ENCODE data around the gene IPO4.
"Not testable (repeated sequence)": the region's sequence is repeated elsewhere in the genome, so short reads cannot be mapped to it uniquely, and the experiment has no call there.

Gene IPO4

DNA sequence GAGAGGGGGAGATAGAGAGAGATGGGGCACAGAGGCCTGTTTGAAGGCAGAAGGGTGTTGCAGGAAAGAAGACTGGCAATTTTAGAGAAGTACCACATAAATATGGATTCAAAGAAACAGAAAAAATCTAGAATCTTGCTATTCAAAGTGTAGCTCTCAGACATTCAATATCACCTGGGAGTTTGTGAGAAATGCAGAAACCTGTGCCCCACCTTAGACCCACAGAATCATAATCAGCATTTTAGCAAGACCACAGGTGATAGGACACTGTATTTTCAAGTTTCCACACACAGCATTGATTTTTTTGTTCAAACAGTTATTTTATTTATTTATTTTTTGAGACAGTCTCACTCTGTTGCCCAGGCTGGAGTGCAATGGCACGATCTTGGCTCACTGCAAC lies 40.3 kb upstream of the IPO4 start:
- CTCF ChIA-PET = interaction anchor here (1.2 to 2.7 kb wide), 8 partner anchors 9 to 72 kb away, joined by 3 to 22 read pairs (median 5); partner anchors contain the start of genes IRF9, MDP1 and TINF2
- POLR2A ChIA-PET = interaction anchor here (0.6 kb wide), 2 partner anchors 14 to 64 kb away, joined by 4 read pairs; no protein-coding TSS in a partner anchor
- no peak for DNase-seq (ENCODE audit: extremely low spot score)
- TF ChIP-seq, protein P1, sequence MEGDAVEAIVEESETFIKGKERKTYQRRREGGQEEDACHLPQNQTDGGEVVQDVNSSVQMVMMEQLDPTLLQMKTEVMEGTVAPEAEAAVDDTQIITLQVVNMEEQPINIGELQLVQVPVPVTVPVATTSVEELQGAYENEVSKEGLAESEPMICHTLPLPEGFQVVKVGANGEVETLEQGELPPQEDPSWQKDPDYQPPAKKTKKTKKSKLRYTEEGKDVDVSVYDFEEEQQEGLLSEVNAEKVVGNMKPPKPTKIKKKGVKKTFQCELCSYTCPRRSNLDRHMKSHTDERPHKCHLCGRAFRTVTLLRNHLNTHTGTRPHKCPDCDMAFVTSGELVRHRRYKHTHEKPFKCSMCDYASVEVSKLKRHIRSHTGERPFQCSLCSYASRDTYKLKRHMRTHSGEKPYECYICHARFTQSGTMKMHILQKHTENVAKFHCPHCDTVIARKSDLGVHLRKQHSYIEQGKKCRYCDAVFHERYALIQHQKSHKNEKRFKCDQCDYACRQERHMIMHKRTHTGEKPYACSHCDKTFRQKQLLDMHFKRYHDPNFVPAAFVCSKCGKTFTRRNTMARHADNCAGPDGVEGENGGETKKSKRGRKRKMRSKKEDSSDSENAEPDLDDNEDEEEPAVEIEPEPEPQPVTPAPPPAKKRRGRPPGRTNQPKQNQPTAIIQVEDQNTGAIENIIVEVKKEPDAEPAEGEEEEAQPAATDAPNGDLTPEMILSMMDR (IDR thresholded peaks at IDR 0.05; ENCODE audit: control extremely low read depth, extremely low read depth, low read depth, missing control alignments) = no peak

DNA sequence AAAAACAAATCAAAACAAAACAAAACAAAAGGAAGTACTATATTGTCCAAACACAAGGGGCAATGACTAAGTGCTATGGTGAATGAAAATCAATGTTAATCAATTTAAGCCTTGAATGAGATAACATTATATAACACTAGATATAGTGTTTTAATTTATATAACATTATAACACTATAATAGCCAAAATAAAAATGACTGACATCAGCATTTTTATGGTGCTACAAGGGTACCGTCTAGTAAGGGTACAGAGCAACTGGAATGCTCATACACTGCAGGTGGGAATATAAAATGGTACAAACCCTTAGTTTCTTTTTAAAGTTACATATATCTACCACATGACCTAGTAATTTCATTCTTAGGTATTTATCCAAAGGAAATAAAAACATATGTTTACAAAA lies 37.9 kb upstream of the IPO4 start:
- DNase-seq (ENCODE audit: extremely low spot score) = no peak
- ChIA-PET CTCF (interaction anchor here (1.1 to 2.7 kb wide), 4 partner anchors 11 to 70 kb away, joined by 4 to 22 read pairs (median 14); partner anchors contain the start of genes MDP1 and TINF2), POLR2A (no interaction called here)
- TF ChIP-seq, protein P1 (IDR thresholded peaks at IDR 0.05; ENCODE audit: control extremely low read depth, extremely low read depth, low read depth, missing control alignments) = no peak

DNA sequence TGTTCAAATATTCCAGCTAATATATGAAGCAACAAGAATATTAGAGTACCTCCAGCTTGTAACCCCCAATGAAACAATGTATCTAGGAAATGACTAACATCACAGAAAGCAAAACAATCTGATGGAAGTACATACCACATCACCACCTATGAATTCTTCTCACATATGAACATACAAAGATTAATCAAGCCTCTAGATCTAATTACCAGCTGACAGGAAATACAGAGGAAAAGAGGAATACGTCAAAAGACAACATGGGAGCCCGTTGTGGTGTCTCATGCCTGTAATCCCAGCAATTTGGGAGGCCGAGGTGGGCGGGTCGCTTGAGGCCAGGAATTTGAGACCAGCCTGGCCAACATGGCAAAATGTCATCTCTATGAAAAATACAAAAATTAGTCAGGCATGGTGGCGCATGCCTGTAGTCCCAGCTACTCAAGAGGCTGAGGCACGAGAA lies 36.0 kb upstream of the IPO4 start:
- POLR2A ChIA-PET = no interaction called here
- TF ChIP-seq, protein P1 (IDR thresholded peaks at IDR 0.05; ENCODE audit: control extremely low read depth, extremely low read depth, low read depth, missing control alignments) = no peak
- CTCF ChIA-PET = interaction anchor here (0.9 to 2.1 kb wide), 3 partner anchors 9 to 68 kb away, joined by 3 to 9 read pairs (median 7); partner anchors contain the start of genes MDP1 and TINF2
- no peak for DNase-seq (ENCODE audit: extremely low spot score)

DNA sequence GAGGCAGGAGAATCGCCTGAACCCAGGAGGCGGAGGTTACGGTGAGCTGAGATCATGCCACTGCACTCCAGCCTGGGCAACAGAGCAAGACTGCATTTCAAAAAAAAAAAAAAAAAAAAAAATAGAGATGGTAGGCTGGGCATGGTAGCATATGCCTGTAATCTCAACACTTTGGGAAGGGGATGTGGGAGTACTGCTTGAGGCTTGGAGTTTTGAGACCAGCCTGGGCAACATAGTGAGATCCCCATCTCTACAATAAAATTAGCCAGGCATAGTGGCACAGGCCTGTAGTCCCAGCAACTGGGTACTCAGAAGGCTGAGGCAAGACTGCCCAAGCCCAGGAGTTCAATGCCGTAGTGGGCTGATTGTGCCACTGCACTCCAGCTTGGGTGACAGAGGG lies 34.4 kb upstream of the IPO4 start:
- POLR2A ChIA-PET = interaction anchor here (0.6 to 1.1 kb wide), 4 partner anchors 20 to 1228 kb away, joined by 3 to 6 read pairs (median 5); partner anchors contain the start of gene TINF2
- DNase-seq (ENCODE audit: extremely low spot score); CTCF ChIA-PET: not testable (repeated sequence)

DNA sequence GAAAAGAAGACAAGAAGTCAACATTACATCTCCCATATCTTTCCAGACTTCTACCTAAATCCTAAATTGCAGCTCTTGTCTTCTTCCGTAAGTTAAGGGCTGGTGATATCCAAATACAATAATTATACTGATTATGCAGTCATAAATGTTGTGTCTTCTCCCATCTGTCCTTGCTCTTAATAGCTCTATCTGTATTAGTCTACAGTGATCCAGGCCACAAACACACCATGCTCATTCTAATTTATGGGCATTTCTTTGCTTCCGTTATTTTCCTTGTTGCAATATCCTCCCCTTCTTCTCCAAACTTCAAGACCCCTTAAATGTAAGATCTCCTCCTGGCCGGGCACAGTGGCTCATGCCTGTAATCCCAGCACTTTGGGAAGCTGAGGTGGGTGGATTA lies 30.9 kb upstream of the IPO4 start:
- no peak for DNase-seq (ENCODE audit: extremely low spot score)
- ChIA-PET CTCF (interaction anchor here (0.8 to 3.0 kb wide), 10 partner anchors 9 to 89 kb away, joined by 3 to 16 read pairs (median 5); partner anchors contain the start of genes CIDEB, RABGGTA and TINF2), POLR2A (no interaction called here)
- TF ChIP-seq, protein P1 (IDR thresholded peaks at IDR 0.05; ENCODE audit: control extremely low read depth, extremely low read depth, low read depth, missing control alignments) = no peak

DNA sequence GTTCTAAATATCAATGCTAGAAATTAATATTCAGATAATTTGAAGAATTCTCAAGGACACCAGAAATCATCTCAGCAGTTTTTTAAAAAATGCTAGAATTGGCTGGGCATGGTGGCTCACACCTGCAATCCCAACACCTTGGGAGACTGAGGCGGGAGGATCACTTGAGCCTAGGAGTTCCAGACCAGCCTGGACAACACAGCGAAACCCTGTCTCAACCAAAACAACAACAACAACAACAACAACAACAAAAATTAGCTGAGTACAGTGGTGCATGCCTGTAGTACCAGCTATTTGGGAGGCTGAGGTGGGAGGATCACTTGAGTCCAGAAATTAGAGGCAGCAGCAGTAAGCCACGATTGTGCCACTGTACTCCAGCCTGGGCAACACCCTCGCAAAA lies 30.5 kb upstream of the IPO4 start:
- ChIA-PET CTCF (interaction anchor here (1.2 to 3.0 kb wide), 4 partner anchors 12 to 79 kb away, joined by 4 to 16 read pairs (median 7); no protein-coding TSS in a partner anchor), POLR2A (no interaction called here)
- no peak for DNase-seq (ENCODE audit: extremely low spot score)
- TF ChIP-seq, protein P1 (IDR thresholded peaks at IDR 0.05; ENCODE audit: control extremely low read depth, extremely low read depth, low read depth, missing control alignments) = no peak

DNA sequence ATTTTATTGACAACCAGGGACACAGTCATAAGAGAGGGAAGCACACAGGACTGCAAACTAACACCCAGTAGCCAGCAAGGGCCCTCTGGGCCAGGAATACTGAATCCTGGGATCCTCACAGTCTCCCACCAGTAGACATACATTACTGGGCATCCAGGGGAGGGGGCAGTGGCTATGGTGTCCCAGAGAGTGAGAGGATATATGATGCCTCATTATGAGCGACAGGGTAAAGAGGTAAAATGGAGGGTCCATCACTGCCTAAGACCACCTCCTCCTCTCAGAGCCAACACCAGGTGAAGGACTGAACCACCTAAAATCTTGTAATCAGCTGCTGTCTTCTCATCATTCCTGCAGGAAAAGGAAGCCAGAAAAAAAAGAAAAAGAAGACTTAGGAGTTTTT lies 28.3 kb upstream of the IPO4 start:
- POLR2A ChIA-PET; DNase-seq (ENCODE audit: extremely low spot score): not testable (repeated sequence)
- CTCF ChIA-PET = interaction anchor here (1.1 to 3.6 kb wide), 9 partner anchors 11 to 85 kb away, joined by 3 to 38 read pairs (median 10); partner anchors contain the start of genes DHRS1, IRF9, NOP9 and RABGGTA

Measured in GM10248 (cell line).